ENCODE results near the gene RABEPK.
A peak's percentile ranks its signal among the peaks of the same experiment; 100 is the strongest.
"Not testable (repeated sequence)": the region's sequence is repeated elsewhere in the genome, so short reads cannot be mapped to it uniquely, and the experiment has no call there.

RABEPK gene

DNA sequence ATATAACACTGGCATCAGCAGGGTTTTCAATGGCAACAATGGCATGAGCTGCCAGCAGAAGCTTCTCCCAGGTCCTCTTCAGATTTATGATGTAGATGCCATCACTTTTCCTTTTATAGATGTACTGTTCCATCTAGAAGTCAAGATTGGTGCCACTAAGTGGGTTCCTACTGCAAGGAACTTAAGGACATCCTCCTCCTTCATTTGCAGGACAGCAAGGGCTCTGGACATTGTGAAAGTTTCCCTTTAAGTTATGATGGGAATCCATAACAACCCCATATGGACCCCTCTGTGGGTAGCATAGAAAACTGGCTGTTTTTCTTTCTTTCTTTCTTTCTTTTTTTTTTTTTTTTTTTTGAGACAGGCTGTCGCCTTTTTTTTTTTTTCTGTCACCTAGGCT lies 4.8 kb upstream of the RABEPK start:
- DNase-seq (ENCODE audit: low read depth, low spot score) = not testable (repeated sequence)

- no peak for DNase-seq (ENCODE audit: low read depth, low spot score)
Measured at GRCh38 chr9:125202846-125203618, 2.7 kb downstream of the RABEPK start.

GRCh38 chr9:125204477-125204876 lies 4.1 kb downstream of the RABEPK start:
- no peak for DNase-seq (ENCODE audit: low read depth, low spot score)

- DNase-seq (ENCODE audit: low read depth, low spot score) = no peak
Measured at GRCh38 chr9:125214186-125214585, 13.8 kb downstream of the RABEPK start.

- no peak for DNase-seq (ENCODE audit: low read depth, low spot score)
Measured at GRCh38 chr9:125218621-125219020, 18.3 kb downstream of the RABEPK start.

- not testable (repeated sequence) for DNase-seq (ENCODE audit: low read depth, low spot score)
Measured at GRCh38 chr9:125224858-125225257, 24.5 kb downstream of the RABEPK start.

GRCh38 chr9:125227761-125228160 lies 27.4 kb downstream of the RABEPK start:
- no peak for DNase-seq (ENCODE audit: low read depth, low spot score)

GRCh38 chr9:125233678-125234077 lies 33.3 kb downstream of the RABEPK start:
- DNase-seq (ENCODE audit: low read depth, low spot score) = no peak

GRCh38 chr9:125234099-125234498 lies 33.8 kb downstream of the RABEPK start:
- DNase-seq (ENCODE audit: low read depth, low spot score) = not testable (repeated sequence)

GRCh38 chr9:125235804-125236519 lies 35.6 kb downstream of the RABEPK start:
- DNase-seq (ENCODE audit: low read depth, low spot score) = no peak

GRCh38 chr9:125236520-125237159 lies 36.3 kb downstream of the RABEPK start:
- DNase-seq (ENCODE audit: low read depth, low spot score) = not testable (repeated sequence)

DNA sequence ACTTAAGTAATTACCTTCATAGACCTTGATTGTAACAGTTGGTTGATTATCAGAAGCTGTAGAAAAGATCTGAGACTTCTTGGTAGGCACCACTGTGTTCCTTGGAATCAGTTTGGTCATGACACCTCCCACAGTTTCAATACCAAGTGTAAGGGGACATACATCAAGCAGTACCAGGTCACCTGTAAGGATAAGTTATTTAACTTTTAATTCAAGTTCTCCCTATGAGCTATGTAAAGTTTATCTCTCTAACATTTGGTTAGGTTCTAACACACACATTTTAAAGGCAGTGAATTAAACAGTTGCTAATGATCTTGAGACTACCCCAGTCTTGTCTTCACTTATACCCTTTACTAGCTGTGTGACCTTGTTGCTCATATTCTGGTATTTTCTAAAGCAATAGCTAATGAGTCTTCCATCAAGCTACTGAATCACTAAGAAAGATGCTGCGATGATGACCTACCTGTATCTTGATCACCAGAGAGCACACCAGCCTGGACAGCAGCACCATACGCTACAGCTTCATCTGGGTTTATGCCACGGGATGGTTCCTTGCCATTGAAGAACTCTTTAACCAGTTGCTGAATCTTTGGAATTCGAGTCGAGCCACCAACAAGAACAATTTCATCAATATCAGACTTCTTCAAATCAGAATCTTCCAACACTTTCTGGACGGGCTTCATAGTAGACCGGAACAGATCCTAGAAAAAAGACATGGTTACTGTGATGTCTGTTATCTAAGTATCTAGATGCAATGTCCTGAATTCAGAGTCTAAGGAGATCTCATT lies 38.0 kb downstream of the RABEPK start:
- no peak for DNase-seq (ENCODE audit: low read depth, low spot score)

GRCh38 chr9:125238915-125239446 lies 38.6 kb downstream of the RABEPK start:
- DNase-seq (ENCODE audit: low read depth, low spot score) = no peak

- no peak for DNase-seq (ENCODE audit: low read depth, low spot score)
Measured at GRCh38 chr9:125239631-125240597, 39.6 kb downstream of the RABEPK start.

DNA sequence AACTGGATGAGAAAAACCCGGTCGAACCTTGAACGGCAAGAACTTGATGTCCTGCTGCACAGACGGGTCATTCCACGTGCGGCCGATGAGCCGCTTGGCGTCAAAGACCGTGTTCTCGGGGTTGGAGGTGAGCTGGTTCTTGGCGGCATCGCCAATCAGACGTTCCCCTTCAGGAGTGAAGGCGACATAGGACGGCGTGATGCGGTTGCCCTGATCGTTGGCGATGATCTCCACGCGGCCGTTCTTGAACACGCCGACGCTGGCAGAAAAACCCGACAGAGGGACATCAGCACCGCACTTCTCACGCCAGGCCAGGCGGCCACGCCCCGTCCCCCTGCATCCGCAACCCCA lies 40.3 kb downstream of the RABEPK start:
- DNase-seq (ENCODE audit: low read depth, low spot score) = no peak

DNA sequence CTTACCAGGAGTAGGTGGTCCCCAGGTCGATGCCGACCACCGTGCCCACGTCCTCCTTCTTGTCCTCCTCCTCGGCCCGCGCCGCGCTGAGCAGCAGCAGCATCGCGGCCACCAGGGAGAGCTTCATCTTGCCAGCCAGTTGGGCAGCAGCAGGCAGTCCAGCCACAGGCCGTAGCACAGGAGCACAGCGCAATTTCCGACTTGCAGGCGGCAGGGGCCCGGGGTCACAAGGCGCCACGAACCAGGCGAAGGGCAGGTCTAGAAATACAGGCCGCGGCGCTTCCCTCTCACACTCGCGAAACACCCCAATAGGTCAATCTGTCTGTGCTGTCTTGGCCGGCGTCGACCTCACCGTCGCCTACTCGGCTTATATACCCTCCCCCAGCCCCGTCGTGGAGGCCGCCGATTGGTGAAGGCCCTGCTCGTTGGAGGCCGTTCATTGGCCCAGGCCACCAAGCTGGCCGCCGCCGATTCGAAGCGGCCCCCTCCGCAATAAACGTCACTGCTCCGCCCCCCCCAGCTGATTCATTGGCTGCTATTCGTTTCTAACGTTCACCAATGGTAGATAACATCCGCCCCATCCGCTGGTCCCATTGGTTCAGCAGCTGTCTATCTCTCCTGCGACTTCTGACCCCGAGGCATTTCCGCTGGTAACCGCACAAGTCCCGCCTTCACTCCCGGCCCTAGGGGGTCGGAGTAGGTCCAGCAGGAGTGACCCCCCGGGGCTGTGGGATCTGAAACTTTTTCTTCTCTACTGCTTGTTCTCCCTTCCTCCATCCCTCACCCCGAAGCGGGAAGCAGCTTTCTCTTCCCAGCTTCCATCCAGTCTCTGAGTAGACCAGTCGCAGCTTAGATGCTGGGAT lies 40.9 kb downstream of the RABEPK start, which contains the start of gene HSPA5:
HSPA5 (minus strand) TSS at position 344 of the 863 bp plus-strand sequence; CDS start at position 127, 217 bp downstream.
- peak; percentile 99 for DNase-seq (ENCODE audit: low read depth, low spot score)

- no peak for DNase-seq (ENCODE audit: low read depth, low spot score)
Measured at GRCh38 chr9:125241863-125242739, 41.8 kb downstream of the RABEPK start.

GRCh38 chr9:125243792-125244260 lies 43.5 kb downstream of the RABEPK start:
- DNase-seq (ENCODE audit: low read depth, low spot score) = no peak

All from iPS DF 19.7 (cell line).